K562 (cell line): ENCODE results near the gene EXOC2. TPM values are rescaled to one million over a fixed set of nuclear protein-coding genes. Genes with fewer than 3 reads are reported as not detected.

Source experiments
- CBFA2T3 ChIP-seq: fragments of 450-650 bp; IDR thresholded peaks from 2 replicates; pipeline ENCODE4 v1.6.1; 2017
- EZH2 ChIP-seq: IDR thresholded peaks from 2 replicates; pipeline ENCODE4 v1.6.1; 2012; ENCODE audit warnings: low read depth, mild to moderate bottlenecking, inconsistent platforms, low read length, borderline replicate concordance
- MED1 ChIP-seq: sonication (generic); formaldehyde crosslinking; IDR thresholded peaks from 2 replicates; pipeline ENCODE4 v1.8.1; 2023; ENCODE audit warnings: missing genetic modification reagents, borderline replicate concordance
- PBX2 ChIP-seq, 2 experiments: IDR thresholded peaks in 1 of 2; conservative IDR thresholded peaks in 1 of 2; 2 replicates each; pipeline ENCODE4 v1.6.1; 2016; ENCODE audit warnings: low read depth in 2 of 2, mild to moderate bottlenecking in 1 of 2, missing compliant biosample characterization in 1 of 2, missing genetic modification characterization in 1 of 2, moderate library complexity in 1 of 2
- RAD21 ChIP-seq, 2 experiments: fragments of 250-450 bp in 1 of 2; fragments of 450-650 bp in 1 of 2; sonication (Bioruptor Pico) in 1 of 2; formaldehyde crosslinking in 1 of 2; IDR thresholded peaks in 1 of 2; conservative IDR thresholded peaks in 1 of 2; 2 replicates each; pipeline versions ENCODE4 v1.4.0 to v1.8.0; 2020 to 2022; ENCODE audit warnings: mild to moderate bottlenecking in 2 of 2, moderate library complexity in 1 of 2
- REST ChIP-seq, 2 experiments: fragments of 450-650 bp; formaldehyde crosslinking in 1 of 2; IDR thresholded peaks; 2 replicates each; pipeline versions ENCODE4 v1.4.0 to v1.6.1; 2014 to 2020; ENCODE audit warnings: mild to moderate bottlenecking in 2 of 2, borderline replicate concordance in 1 of 2, low read depth in 1 of 2
- SMC3 ChIP-seq: conservative IDR thresholded peaks from 2 replicates; pipeline ENCODE4 v1.6.1; 2011; ENCODE audit warnings: low read depth, low read length, improper control_type of control experiment; ENCODE audit not compliant: insufficient read depth
- TAL1 ChIP-seq: fragments of 450-650 bp; IDR thresholded peaks from 2 replicates; pipeline ENCODE4 v1.6.1; 2016; ENCODE audit warnings: mild to moderate bottlenecking
- USF2 ChIP-seq: sonication (generic); formaldehyde crosslinking; IDR thresholded peaks from 2 replicates; pipeline ENCODE4 v1.5.0; 2020; ENCODE audit warnings: missing genetic modification reagents
- ZBTB2 ChIP-seq: fragments of 450-650 bp; IDR thresholded peaks from 2 replicates; pipeline ENCODE4 v1.6.1; 2016; ENCODE audit warnings: antibody characterized with exemption
- ZNF197 ChIP-seq: fragments of 200-800 bp; sonication (Bioruptor generic); IDR thresholded peaks from 2 replicates; pipeline ENCODE4 v1.6.1; 2016; ENCODE audit warnings: low read depth, missing genetic modification characterization, missing compliant biosample characterization
- ZNF436 ChIP-seq: fragments of 250-450, 450-650 bp; sonication (Bioruptor Pico); formaldehyde crosslinking; IDR thresholded peaks from 2 replicates; pipeline ENCODE4 v1.7.0; 2020; ENCODE audit warnings: mild to moderate bottlenecking
- polyA plus RNA-seq, 8 experiments: library from polyadenylated mRNA; depleted of rRNA in 4 of 8; stranded (reverse) in 5 of 8; unstranded in 3 of 8; fragments of >200 nt; fragmentation: Nextera tagmentation in 2 of 8; fragmentation: Illumina TruSeq in 1 of 8; extraction: Ambion mirVana in 2 of 8; extraction: Trizol in 1 of 8; gene quantifications; 2 replicates each; pipeline versions ENCODE4 v1.2.1 to v1.2.3, GENCODE V29; 2011 to 2014; ENCODE audit warnings: inconsistent platforms in 1 of 8, missing spikeins in 1 of 8
- total RNA-seq, 7 experiments: library from RNA; depleted of rRNA in 6 of 7; stranded (reverse); fragments of >200 nt in 6 of 7; fragmentation: Illumina TruSeq in 2 of 7; extraction: Trizol in 2 of 7; gene quantifications; 2 replicates each; pipeline versions ENCODE4 v1.2.1 to v1.2.3, GENCODE V29; 2011 to 2021; ENCODE audit warnings: low replicate concordance in 1 of 7

EXOC2 gene
- total and polyA plus RNA-seq, 9 of the 15 experiments (the other 6 are each of a cell fraction or from before 2014, with no cell fraction given) = 12.2 to 30.2 (median 24.2) TPM

- TF ChIP-seq ZNF197 = no peak
- TF ChIP-seq TAL1 = no peak
- no peak for TF ChIP-seq MED1
- TF ChIP-seq ZNF436 (CRISPR knock-in tag) = no peak
- TF ChIP-seq PBX2 (CRISPR knock-in tag; IDR thresholded peaks at IDR 0.05; ENCODE audit: low read depth) = no peak
- 0 out of 2 replicates have a peak, but pooled peaks have one; percentile 27 for TF ChIP-seq PBX2 (tag; conservative IDR thresholded peaks at IDR 0.05; ENCODE audit: low read depth)
- TF ChIP-seq USF2 (CRISPR knock-in tag) = no peak
- TF ChIP-seq REST (IDR thresholded peaks at IDR 0.05; ENCODE audit: borderline replicate concordance) = peak; percentile 74; the same call in 1 of the 2 replicates
- TF ChIP-seq REST (CRISPR knock-in tag; IDR thresholded peaks at IDR 0.05; ENCODE audit: low read depth) = no peak
- TF ChIP-seq ZBTB2 = no peak
- TF ChIP-seq EZH2 = no peak
- no peak for TF ChIP-seq CBFA2T3
- TF ChIP-seq SMC3 = peak; percentile 63; the same call in 1 of the 2 replicates
- TF ChIP-seq RAD21 (CRISPR knock-in tag; conservative IDR thresholded peaks at IDR 0.05 in 1 of 2, IDR thresholded peaks at IDR 0.05 in 1 of 2) = peak; percentile 90 to 92
These were observed 99.6 kb downstream of the EXOC2 start (continued) for GRCh38 chr6:593139-593906.
